Heart left ventricle (tissue), 16 donors: ENCODE measurements around the gene HRH2. TPM values are rescaled to one million over a fixed set of nuclear protein-coding genes. Genes with fewer than 3 reads are reported as not detected.

ENCODE experiments used
- ATAC-seq, 4 donors: fragments of 200-7000 bp; cut with Tn5 transposase; one replicate each; pipeline ENCODE4 v1.9.1; 2020 to 2022; ENCODE audit warnings: moderate library complexity in 4 of 4, mild to moderate bottlenecking in 3 of 4, moderate number of reproducible peaks in 1 of 4
- DNase-seq, 5 donors: peaks; one replicate each; pipeline ENCODE4 v3.0.0-alpha.2; 2020
- H3K27ac ChIP-seq, 12 donors: fragments of 200-600 bp; sonication (generic) in 4 of 12; one replicate each; pipeline versions ENCODE4 v1.5.0 to v1.8.0; 2016 to 2022; ENCODE audit warnings: mild to moderate bottlenecking in 2 of 12
- H3K27me3 ChIP-seq, 9 donors: fragments of 200-600 bp; sonication (generic) in 2 of 9; one replicate each; pipeline versions ENCODE4 v1.5.1 to v1.8.0; 2016 to 2022; ENCODE audit warnings: mild to moderate bottlenecking in 3 of 9
- H3K36me3 ChIP-seq, 9 donors: fragments of 200-600 bp; sonication (generic) in 2 of 9; one replicate each; pipeline versions ENCODE4 v1.5.0 to v1.8.0; 2018 to 2022; ENCODE audit warnings: mild to moderate bottlenecking in 2 of 9
- H3K4me1 ChIP-seq, 12 donors: fragments of 200-600 bp; sonication (generic) in 4 of 12; one replicate each; pipeline versions ENCODE4 v1.5.0 to v1.8.0; 2016 to 2022; ENCODE audit warnings: mild to moderate bottlenecking in 3 of 12
- H3K4me3 ChIP-seq, 12 donors: fragments of 200-600 bp; sonication (generic) in 4 of 12; one replicate each; pipeline versions ENCODE4 v1.5.0 to v1.8.0; 2017 to 2022; ENCODE audit warnings: mild to moderate bottlenecking in 9 of 12, moderate library complexity in 4 of 12
- H3K9me3 ChIP-seq, 12 donors: fragments of 200-600 bp; sonication (generic) in 4 of 12; one replicate each; pipeline versions ENCODE4 v1.5.0 to v1.8.0; 2016 to 2022; ENCODE audit warnings: mild to moderate bottlenecking in 1 of 12
- CTCF ChIP-seq, 12 donors: fragments of 200-600 bp; sonication (generic) in 4 of 12; IDR thresholded peaks; one replicate each; pipeline versions ENCODE4 v1.5.0 to v1.8.0; 2018 to 2022; ENCODE audit warnings: antibody characterized with exemption in 12 of 12, mild to moderate bottlenecking in 5 of 12
- POLR2A ChIP-seq, 2 donors: fragments of 450-650 bp; IDR thresholded peaks; one replicate each; pipeline ENCODE4 v1.6.1; 2017; ENCODE audit warnings: antibody characterized with exemption in 2 of 2, mild to moderate bottlenecking in 2 of 2, moderate library complexity in 2 of 2
- WGBS, 4 donors: extraction: QIAGEN DNeasy Blood & Tissue Kit in 2 of 4; methylation state at CpG; one replicate each; pipeline versions ENCODE4 v1.1.5 to v1.1.7; 2013 to 2018; 5-methylcytosine and 5-hydroxymethylcytosine counted together
- intact Hi-C, 10 donors: fragments of 100-400 bp; cut with DNase I; formaldehyde crosslinking; loops; one replicate each; pipeline versions ENCODE4 v1.11.1 to v1.14.2; 2022
- polyA plus RNA-seq, 2 donors: library from polyadenylated mRNA; stranded (reverse); fragments of 200-250 nt; gene quantifications; one replicate each; pipeline ENCODE4 v1.2.3, GENCODE V29; 2013
- total RNA-seq, 9 donors: library from RNA; depleted of rRNA in 2 of 9; stranded (reverse); fragments of >200 nt in 2 of 9; fragmentation: NEBNext Ultra II Directional in 3 of 9; extraction: Animal tissue kit (Norgen Biotek cat#: 25700) in 3 of 9; gene quantifications; one replicate each; pipeline versions ENCODE4 v1.1.0 to v1.2.4, GENCODE V29; 2016 to 2023
- donor health status: ischemic (EF 13 %, LVEDD 7.1; RV severe dilation, severe dysfunction).
- donor health status: healthy with polysubstance abuse.
- donor health status: DM: no; HTN: yes; CAD: no.
- donor health status: DM: no; HTN: no; CAD: no.
- donor health status: ischemic (EF 25% LVEDD 6.9; RV normal size, moderate dysfunction).
- donor health status: ischemic (EF 25% LVEDD 5.7; RV mildly dilated, moderate dysfunction).
- donor health status: healthy.
- donor health status: DM: yes; HTN: yes; CAD: no.
- donor health status: ischemic (EF 35%, LVEDD 5.7; RV mildly dilated, moderate dysfunction).
- donor health status: nonischemic (EF 11% LVEDD 7.7; RV severe dilation, severe dysfunction).
- donor health status: DM: yes; HTN: yes; CAD: no.
- donor health status: PGD.
- donor health status: ischemic (EF 29% LVEDD 5.4; RV normal size, mild dysfunction).
- donor health status: nonischemic (EF 23%, LVEDD 6.1; RV moderate dilation, normal function).

Gene HRH2
- total and polyA plus RNA-seq, 11 donors: 26.0 to 66.0 (median 35.8) TPM

GRCh38 chr5:175686826-175687225 is 29.0 kb downstream of the HRH2 start:
- H3K4me3 ChIP-seq: no peak overlapping the region
- ATAC-seq: peak in 2 of 4 donors; percentile 1 to 6

GRCh38 chr5:175687231-175687701 is 29.4 kb downstream of the HRH2 start:
- TF ChIP-seq POLR2A (IDR thresholded peaks at IDR 0.05) (peak in 1 of 2 donors; percentile 17), CTCF (IDR thresholded peaks at IDR 0.05) (no peak)
- H3K27me3 ChIP-seq: no peaks in the 10 kb centered on the region
- peak; percentile 86 to 95 (median 88) for DNase-seq
- peaks cover 0 to 68% (median 37%) of the 10 kb centered on the region in 12 donors for H3K4me1 ChIP-seq
- H3K9me3 ChIP-seq: no peaks in the 10 kb centered on the region
- 26 to 43% (median 36%) methylated on average over 12 to 14 of the region's 14 CpGs for WGBS, 4 donors
- no peak overlapping the region for H3K4me3 ChIP-seq
- peak overlapping the region; percentile 62 to 93 (median 84) for H3K27ac ChIP-seq
- H3K36me3 ChIP-seq: peaks cover 0 to 30% (median 0%) of the 10 kb centered on the region in 9 donors
- intact Hi-C loops: loop anchor here in 3 of 10 donors (10.0 kb wide), 2 partner anchors 92 to 112 kb away; no protein-coding TSS in a partner anchor
- peak; percentile 90 to 95 (median 92) for ATAC-seq

More at GRCh38 chr5:175686826-175687225, 29.0 kb downstream of the HRH2 start:
- Histone ChIP-seq H3K9me3 (no peaks in the 10 kb centered on the region), H3K4me1 (peaks cover 0 to 71% (median 39%) of the 10 kb centered on the region in 12 donors), H3K27ac (peak overlapping the region; percentile 62 to 93 (median 78)), H3K27me3 (no peaks in the 10 kb centered on the region), H3K36me3 (peaks cover 0 to 30% (median 0%) of the 10 kb centered on the region in 9 donors)
- TF ChIP-seq POLR2A (IDR thresholded peaks at IDR 0.05) (no peak), CTCF (IDR thresholded peaks at IDR 0.05) (no peak)
- intact Hi-C loops: loop anchor here in 3 of 10 donors (10.0 kb wide), 2 partner anchors 92 to 112 kb away; no protein-coding TSS in a partner anchor
- 31 to 55% (median 41%) methylated on average over 6 to 9 of the region's 9 CpGs for WGBS, 4 donors
- no peak for DNase-seq

- Histone ChIP-seq H3K27ac (peak overlapping the region in 11 of 12 donors; percentile 53 to 88 (median 77)), H3K27me3 (no peaks in the 10 kb centered on the region), H3K36me3 (peaks cover 0 to 25% (median 0%) of the 10 kb centered on the region in 9 donors), H3K4me1 (peaks cover 0 to 68% (median 43%) of the 10 kb centered on the region in 12 donors), H3K4me3 (no peak overlapping the region), H3K9me3 (no peaks in the 10 kb centered on the region)
- ATAC-seq (no peak), DNase-seq (peak in 1 of 5 donors; percentile 25)
- intact Hi-C loops: loop anchor here in 4 of 10 donors (2.0 to 10.0 kb wide), 3 partner anchors 94 to 116 kb away; no protein-coding TSS in a partner anchor
- TF ChIP-seq POLR2A (IDR thresholded peaks at IDR 0.05) (no peak), CTCF (IDR thresholded peaks at IDR 0.05) (no peak)
- 61 to 67% (median 64%) methylated on average over 7 to 12 of the region's 12 CpGs for WGBS, 4 donors
Observed at GRCh38 chr5:175688352-175689146, 30.7 kb downstream of the HRH2 start.
